Measurements from ENCODE around the gene NOS1AP.
"Not testable (repeated sequence)": the region's sequence is repeated elsewhere in the genome, so short reads cannot be mapped to it uniquely, and the experiment has no call there.

Gene NOS1AP

DNA sequence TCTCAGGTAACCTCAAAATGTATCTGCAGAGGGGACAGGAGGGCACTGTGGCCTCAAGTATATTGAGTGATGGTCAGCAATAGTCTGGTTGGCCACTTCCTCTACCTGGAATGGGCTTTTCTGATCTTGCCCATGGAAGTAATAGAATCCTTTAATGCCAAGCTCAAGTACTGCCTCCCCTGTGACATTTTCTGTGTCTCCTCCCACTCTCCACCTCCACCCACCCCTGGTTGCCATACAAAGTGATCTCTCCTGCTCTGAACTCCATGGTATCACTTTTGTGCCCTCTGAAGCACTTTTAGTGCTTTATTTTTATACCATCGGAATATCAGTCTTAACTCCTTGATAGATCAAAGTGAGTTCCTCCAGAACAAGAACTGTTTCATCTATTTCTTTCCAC is 9.2 kb upstream of the NOS1AP start:
- DNase-seq, result no peak

DNA sequence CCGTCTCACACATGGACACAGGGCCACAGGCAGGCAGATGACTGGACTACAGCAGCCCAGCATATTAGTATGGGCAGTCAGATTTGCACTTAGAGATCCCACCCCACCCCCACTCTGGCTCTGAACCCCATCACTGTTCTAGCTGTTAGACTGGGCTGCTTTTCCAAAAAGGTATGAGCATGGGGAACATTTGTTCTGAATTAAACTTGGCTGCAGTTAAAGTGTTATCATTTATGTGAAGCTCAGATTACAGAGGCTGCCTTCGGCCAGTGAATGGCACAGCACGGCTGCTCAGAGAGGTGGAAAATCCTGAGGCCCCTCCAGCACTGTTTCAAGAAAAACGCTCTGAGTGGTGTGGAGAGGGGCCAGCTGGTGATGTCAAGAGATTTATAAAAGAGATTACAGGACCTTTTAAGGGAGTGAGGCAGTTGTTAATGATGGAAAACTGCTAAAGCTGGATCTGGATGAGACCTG is 6.9 kb upstream of the NOS1AP start:
- no peak for DNase-seq

DNA sequence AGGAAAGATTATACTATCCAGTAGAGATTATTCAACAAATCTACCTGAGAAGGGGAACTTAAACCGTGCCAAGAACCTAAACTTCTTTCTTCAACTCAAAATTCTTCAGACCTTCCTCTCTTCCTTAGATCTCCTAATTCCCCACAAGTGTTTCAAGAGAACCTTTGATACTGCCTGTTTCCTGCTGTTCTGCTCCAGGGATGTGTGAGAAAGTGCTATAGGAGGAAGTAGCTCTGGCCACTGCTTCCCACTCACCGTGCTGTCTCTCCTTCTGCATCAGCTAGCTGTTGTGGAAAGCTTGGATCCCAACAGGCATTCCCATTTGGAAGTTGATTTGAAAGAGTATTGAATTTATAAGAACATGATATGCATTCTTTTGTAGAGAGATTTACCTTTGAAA is 4.5 kb upstream of the NOS1AP start:
- DNase-seq, result no peak

- DNase-seq, result not testable (repeated sequence)
Observed at GRCh38 chr1:162066836-162067235, 2.7 kb upstream of the NOS1AP start.

- DNase-seq, result no peak
Observed at GRCh38 chr1:162067466-162067865, 2.0 kb upstream of the NOS1AP start.

- no peak for DNase-seq
Observed at GRCh38 chr1:162068301-162068700, 1.2 kb upstream of the NOS1AP start.

- no peak for DNase-seq
Observed at GRCh38 chr1:162070094-162070748, 730 bp downstream of the NOS1AP start.

- DNase-seq, result no peak
Observed at GRCh38 chr1:162070825-162071224, 1.3 kb downstream of the NOS1AP start.

- no peak for DNase-seq
Observed at GRCh38 chr1:162072740-162073139, 3.2 kb downstream of the NOS1AP start.

DNA sequence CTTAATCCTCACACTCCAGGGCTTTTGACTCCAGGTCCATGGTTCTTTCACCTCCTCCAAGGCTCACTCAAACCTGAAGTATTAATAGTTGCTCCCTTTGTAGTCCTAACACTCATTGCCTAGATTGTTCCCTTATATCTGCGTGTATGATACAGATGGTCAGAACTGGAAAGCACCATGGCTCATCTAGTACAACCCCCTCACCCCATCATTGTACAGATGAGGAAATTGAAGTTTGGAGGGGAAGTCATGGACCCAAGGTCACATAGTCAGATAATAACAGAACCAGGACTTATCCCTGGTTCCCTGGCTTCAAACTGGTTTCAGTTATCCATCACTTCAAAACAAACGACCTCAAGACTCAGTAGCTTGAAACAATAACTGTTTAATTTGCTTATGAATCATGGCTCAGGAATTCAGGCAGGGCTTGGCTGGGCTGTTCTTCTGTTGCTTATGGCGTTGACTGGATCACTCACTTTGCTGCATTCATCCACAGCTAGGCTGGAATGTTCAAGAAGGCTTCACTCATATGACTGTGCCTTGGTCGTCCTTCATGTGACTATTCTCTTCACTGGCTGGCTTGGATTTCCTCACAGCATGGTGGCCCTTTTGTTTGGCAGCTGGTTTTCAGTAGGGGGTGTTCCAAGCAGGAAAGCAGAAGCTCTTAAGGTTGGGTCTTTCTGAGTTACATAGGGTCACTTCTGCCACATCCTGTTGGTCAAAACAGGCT is 5.0 kb downstream of the NOS1AP start:
- DNase-seq, result no peak

GRCh38 chr1:162075862-162076261 is 6.4 kb downstream of the NOS1AP start:
- DNase-seq, result no peak

- DNase-seq, result no peak
Observed at GRCh38 chr1:162077648-162078299, 8.3 kb downstream of the NOS1AP start.

DNA sequence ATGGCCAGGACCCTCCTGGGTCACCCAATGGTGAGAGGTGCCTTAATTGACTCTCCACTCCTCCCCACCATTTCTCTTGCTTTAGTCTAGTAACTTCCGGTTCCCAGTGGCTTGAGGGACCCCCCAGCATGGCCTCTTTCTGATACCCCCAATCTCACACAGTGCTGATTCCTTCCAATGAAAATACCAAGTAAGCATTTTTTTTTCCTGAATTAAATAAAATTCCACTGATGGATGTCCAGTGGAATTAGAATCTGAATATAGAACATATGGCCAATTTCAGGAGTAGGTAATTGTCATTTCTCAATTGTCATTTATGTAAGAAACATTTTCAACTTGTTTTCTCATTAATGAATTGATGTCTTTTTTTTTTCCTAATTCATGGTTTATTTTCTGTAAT is 9.5 kb downstream of the NOS1AP start:
- DNase-seq, result no peak

DNA sequence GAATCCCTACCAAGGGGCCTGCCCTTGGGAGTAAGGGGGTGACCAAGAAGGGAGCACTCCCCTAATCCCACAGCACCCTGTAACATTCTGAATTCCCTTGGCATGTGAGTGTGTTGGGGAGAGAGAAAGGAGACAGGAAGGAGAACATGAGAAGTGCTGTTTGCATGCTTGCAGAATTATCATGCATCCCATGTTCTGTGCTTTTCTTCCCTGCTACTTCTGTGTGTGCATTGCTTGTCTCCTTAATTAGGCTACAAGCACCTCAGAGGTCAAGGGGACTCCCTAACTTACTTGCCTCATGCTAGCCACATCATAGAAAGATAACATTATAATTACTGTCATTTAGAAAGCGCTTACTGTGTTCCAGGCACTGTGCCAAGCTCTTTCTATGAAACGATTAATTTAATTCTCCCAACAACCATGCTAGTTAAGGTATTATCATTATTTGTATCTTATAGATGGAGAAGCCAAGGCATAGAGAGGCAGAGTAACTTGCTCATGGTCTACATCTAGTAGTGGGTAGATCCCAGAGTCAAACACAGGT is 11.1 kb downstream of the NOS1AP start:
- DNase-seq, result no peak

GRCh38 chr1:162081316-162081715 is 11.8 kb downstream of the NOS1AP start:
- no peak for DNase-seq

DNA sequence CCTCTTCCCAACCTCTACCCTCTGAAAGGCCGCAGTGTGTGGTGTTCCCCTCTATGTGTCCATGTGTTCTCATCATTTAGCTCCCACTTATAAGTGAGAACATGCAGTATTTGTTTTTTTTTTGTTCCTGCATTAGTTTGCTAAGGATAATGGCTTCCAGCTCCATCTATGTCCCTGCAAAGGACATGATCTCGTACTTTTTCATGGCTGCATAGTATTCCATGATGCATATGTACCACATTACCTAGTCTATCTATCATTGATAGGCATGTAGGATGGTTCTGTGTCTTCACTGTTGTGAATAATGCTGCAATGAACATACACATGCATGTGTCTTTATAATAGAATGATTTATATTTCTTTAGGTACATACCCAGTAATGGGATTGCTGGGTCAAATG is 12.6 kb downstream of the NOS1AP start:
- not testable (repeated sequence) for DNase-seq

GRCh38 chr1:162083273-162083672 is 13.8 kb downstream of the NOS1AP start:
- DNase-seq, result no peak

DNA sequence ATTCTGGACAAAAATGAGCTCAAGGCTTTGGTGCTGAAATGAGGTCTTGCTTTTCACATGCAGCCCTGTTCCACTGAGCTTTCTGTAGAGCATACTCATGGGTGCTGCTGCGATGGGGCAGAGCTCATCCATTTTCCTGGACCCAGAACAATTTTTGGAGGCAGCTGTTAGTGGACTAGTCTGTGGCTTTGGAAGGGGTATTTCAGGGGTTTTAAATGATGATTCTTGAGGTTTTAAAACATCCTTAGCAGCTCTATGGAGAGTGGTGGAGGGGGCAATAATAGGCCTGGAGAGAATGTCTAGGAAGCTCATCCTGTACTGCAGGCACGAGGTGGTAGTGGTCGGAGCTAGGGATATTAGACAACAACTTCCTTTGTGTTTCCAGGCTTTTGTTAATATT is 16.5 kb downstream of the NOS1AP start:
- no peak for DNase-seq

GRCh38 chr1:162087111-162087510 is 17.6 kb downstream of the NOS1AP start:
- DNase-seq, result no peak

GRCh38 chr1:162087574-162087973 is 18.1 kb downstream of the NOS1AP start:
- DNase-seq, result no peak

DNA sequence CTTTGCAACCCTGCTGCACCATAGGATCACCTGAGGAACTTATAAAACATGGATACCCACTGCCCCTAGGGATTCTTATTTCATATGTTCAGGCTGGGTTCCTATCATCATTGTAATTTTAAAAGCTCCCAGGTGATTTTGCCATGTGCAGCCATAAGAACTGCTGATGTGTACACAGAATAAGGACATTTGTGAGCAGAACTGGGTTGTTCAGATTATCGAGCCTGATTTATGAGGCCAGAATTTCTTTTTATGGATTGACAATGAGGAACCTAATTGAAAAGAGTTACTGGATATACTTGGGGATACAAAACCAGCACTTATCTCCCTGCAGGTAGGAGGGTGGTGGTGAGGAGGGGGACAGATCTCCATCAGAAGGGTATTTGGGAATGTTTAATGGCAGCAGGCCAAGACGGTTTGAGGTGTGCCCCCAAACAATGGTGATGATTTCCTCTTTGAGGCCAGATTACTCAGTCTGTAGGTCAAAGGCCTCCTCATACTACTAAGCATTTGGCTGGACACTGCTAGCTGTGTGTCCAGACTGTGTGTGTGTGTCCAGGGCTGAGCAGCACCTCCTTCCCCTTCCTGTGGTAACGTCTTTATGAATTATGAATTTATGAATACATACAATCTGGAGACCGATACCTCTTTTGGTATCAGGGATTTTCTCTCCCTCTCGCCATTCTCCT is 18.9 kb downstream of the NOS1AP start:
- no peak for DNase-seq

GRCh38 chr1:162089748-162090147 is 20.3 kb downstream of the NOS1AP start:
- DNase-seq, result no peak

GRCh38 chr1:162090378-162090777 is 20.9 kb downstream of the NOS1AP start:
- DNase-seq, result no peak
